GM12878 (cell line): ENCODE data around the gene GALNT12. TPM values are rescaled to one million over a fixed set of nuclear protein-coding genes. Genes with fewer than 3 reads are reported as not detected.

ENCODE experiments used
- ATAC-seq: fragments of 200-7000 bp; cut with Tn5 transposase; 3 replicates; pipeline ENCODE4 v1.9.1; 2020; ENCODE audit warnings: mild to moderate bottlenecking, moderate library complexity
- BruUV-seq: library from RNA; stranded (reverse); fragments of 400-500 nt; replicated peaks from 2 replicates; lab custom pipeline; 2021; lab: Mats Ljungman, UMichigan
- CTCF ChIA-PET: fragments of 300-600 bp; sonication (Branson Sonifier 250); formaldehyde crosslinking; extraction: SDS; loops from one replicate; lab custom pipeline; 2021; ENCODE audit warnings: inconsistent platforms; lab: Yijun Ruan, JAX
- POLR2A ChIA-PET: fragments of 350-600 bp; formaldehyde crosslinking; extraction: SDS; loops from one replicate; lab custom pipeline; 2021; ENCODE audit warnings: inconsistent platforms; lab: Charles Lee
- RAD21 ChIA-PET: fragments of 300-600 bp; sonication (Branson Sonifier 250); formaldehyde crosslinking; loops from one replicate; lab custom pipeline; 2023; ENCODE audit warnings: antibody characterized with exemption; ENCODE audit not compliant: unreplicated experiment; lab: Charles Lee
- SMC1A ChIA-PET: fragments of 300-600 bp; sonication (Branson Sonifier 250); formaldehyde crosslinking; loops from one replicate; lab custom pipeline; 2023; ENCODE audit not compliant: unreplicated experiment, uncharacterized antibody; lab: Charles Lee
- DNase-seq: peaks from one replicate; pipeline ENCODE4 v3.0.0-alpha.2; 2011; ENCODE audit warnings: low read depth, low spot score
- FAIRE-seq: peaks from 3 replicates; lab custom pipeline; 2011; peaks lifted over from hg19 to GRCh38; lab: Jason Lieb, UNC
- H2AFZ ChIP-seq: 2 replicates; pipeline ENCODE4 v1.6.0; 2011; ENCODE audit warnings: low read depth, low read length, control low read depth; ENCODE audit not compliant: control insufficient read depth
- H3K27ac ChIP-seq: 2 replicates; pipeline ENCODE4 v1.5.1; 2011; ENCODE audit warnings: control low read depth; ENCODE audit not compliant: control insufficient read depth, insufficient read depth
- H3K27me3 ChIP-seq, 2 experiments: replicated peaks in 1 of 2; 2 replicates each; pipeline versions ENCODE4 v1.6.0 to v1.6.1; 2011; ENCODE audit warnings: low read length in 1 of 2; ENCODE audit not compliant: control insufficient read depth in 2 of 2, insufficient read depth in 2 of 2
- H3K36me3 ChIP-seq, 2 experiments: 2 replicates each; pipeline ENCODE4 v1.5.1; 2011; ENCODE audit warnings: low read length in 1 of 2; ENCODE audit not compliant: control insufficient read depth in 2 of 2, insufficient read depth in 2 of 2
- H3K4me1 ChIP-seq: 2 replicates; pipeline ENCODE4 v1.6.1; 2011; ENCODE audit warnings: mild to moderate bottlenecking, low read length, moderate library complexity, mixed read lengths; ENCODE audit not compliant: control insufficient read depth, insufficient read depth
- H3K4me2 ChIP-seq: 2 replicates; pipeline ENCODE4 v1.6.0; 2011; ENCODE audit warnings: control low read depth; ENCODE audit not compliant: control insufficient read depth, insufficient read depth
- H3K4me3 ChIP-seq: fragments of 200-600 bp; sonication (generic); 2 replicates; pipeline ENCODE4 v1.5.1; 2016
- H3K79me2 ChIP-seq: 2 replicates; pipeline ENCODE4 v1.6.0; 2011; ENCODE audit warnings: low read length; ENCODE audit not compliant: control insufficient read depth, insufficient read depth
- H3K9ac ChIP-seq: 2 replicates; pipeline ENCODE4 v1.8.0; 2011; ENCODE audit warnings: low read length, control low read depth, mixed read lengths; ENCODE audit not compliant: control insufficient read depth, insufficient read depth
- H3K9me3 ChIP-seq: replicated peaks from 3 replicates; pipeline ENCODE4 v1.5.1; 2011; ENCODE audit warnings: mild to moderate bottlenecking, low read length; ENCODE audit not compliant: control insufficient read depth, insufficient read depth
- H4K20me1 ChIP-seq: 2 replicates; pipeline ENCODE4 v1.6.0; 2011; ENCODE audit not compliant: control insufficient read depth, insufficient read depth
- FOS ChIP-seq: IDR thresholded peaks from 3 replicates; pipeline ENCODE4 v1.6.1; 2011; ENCODE audit warnings: borderline replicate concordance; ENCODE audit not compliant: insufficient read length; ENCODE audit errors: extremely low read depth
- FOXK2 ChIP-seq: fragments of 450-650 bp; IDR thresholded peaks from 2 replicates; pipeline ENCODE4 v1.6.1; 2017; ENCODE audit warnings: mild to moderate bottlenecking, moderate library complexity
- FOXM1 ChIP-seq: IDR thresholded peaks from 2 replicates; pipeline ENCODE4 v1.6.1; 2012; ENCODE audit warnings: low read depth, mild to moderate bottlenecking, inconsistent platforms, low read length, moderate library complexity
- GATAD2B ChIP-seq: fragments of 450-650 bp; conservative IDR thresholded peaks from 2 replicates; pipeline ENCODE4 v1.6.1; 2017; ENCODE audit warnings: low read depth, mild to moderate bottlenecking, moderate library complexity
- IRF5 ChIP-seq: fragments of 450-650 bp; IDR thresholded peaks from 2 replicates; pipeline ENCODE4 v1.6.1; 2017; ENCODE audit warnings: borderline replicate concordance
- MEF2A ChIP-seq: IDR thresholded peaks from 2 replicates; pipeline ENCODE4 v1.6.1; 2011; ENCODE audit warnings: low read depth, mild to moderate bottlenecking, low read length, moderate library complexity; ENCODE audit not compliant: insufficient read depth
- MLLT1 ChIP-seq: fragments of 450-650 bp; IDR thresholded peaks from 2 replicates; pipeline ENCODE4 v1.6.1; 2016; ENCODE audit warnings: mild to moderate bottlenecking
- MTA3 ChIP-seq: IDR thresholded peaks from 2 replicates; pipeline ENCODE4 v1.6.1; 2012; ENCODE audit warnings: low read length, inconsistent platforms, borderline replicate concordance
- MXI1 ChIP-seq: fragments of 150-350 bp; IDR thresholded peaks from 2 replicates; pipeline ENCODE4 v1.6.1; 2011; ENCODE audit warnings: low read depth, mild to moderate bottlenecking, inconsistent platforms, low read length, improper control_type of control experiment
- POLR2A ChIP-seq: IDR thresholded peaks from 2 replicates; pipeline ENCODE4 v1.6.1; 2011; ENCODE audit warnings: low read depth, mild to moderate bottlenecking, low read length
- RAD51 ChIP-seq: fragments of 450-650 bp; IDR thresholded peaks from 2 replicates; pipeline ENCODE4 v1.6.1; 2016; ENCODE audit warnings: moderate library complexity, mild to moderate bottlenecking, inconsistent platforms
- RCOR1 ChIP-seq: conservative IDR thresholded peaks from 2 replicates; pipeline ENCODE4 v1.6.1; 2012; ENCODE audit warnings: low read depth, low read length, improper control_type of control experiment
- TCF3 ChIP-seq: IDR thresholded peaks from 2 replicates; pipeline ENCODE4 v1.6.1; 2012; ENCODE audit warnings: low read depth, mild to moderate bottlenecking, low read length, borderline replicate concordance; ENCODE audit not compliant: insufficient read depth
- ZBED1 ChIP-seq: IDR thresholded peaks from 2 replicates; pipeline ENCODE4 v1.6.1; 2016; ENCODE audit warnings: borderline replicate concordance
- ZNF24 ChIP-seq: fragments of 450-650 bp; IDR thresholded peaks from 2 replicates; pipeline ENCODE4 v1.6.1; 2017; ENCODE audit warnings: antibody characterized with exemption, mild to moderate bottlenecking
- whole genome bisulfite sequencing: methylation state at CpG from one replicate; pipeline ENCODE4 v1.1.6; 2016; ENCODE audit warnings: low lambda C conversion rate; ENCODE audit not compliant: insufficient replicate concordance, insufficient coverage; ENCODE audit errors: missing lambda C conversion rate; 5-methylcytosine and 5-hydroxymethylcytosine counted together
- in situ Hi-C: fragments of 300-500 bp; cut with MboI; formaldehyde crosslinking; loops from 9 replicates; pipeline ENCODE4 v1.14.3; 2018; ENCODE audit warnings: mixed read lengths
- intact Hi-C: fragments of 100-400 bp; cut with micrococcal nuclease; formaldehyde crosslinking; loops from one replicate; pipeline ENCODE4 v1.14.2; 2022; ENCODE audit not compliant: unreplicated experiment
- polyA plus RNA-seq, 11 experiments: library from polyadenylated mRNA; depleted of rRNA in 4 of 11; unstranded in 6 of 11; stranded (reverse) in 5 of 11; fragments of >200 nt; fragmentation: Nextera tagmentation in 4 of 11; fragmentation: Illumina TruSeq in 1 of 11; extraction: Ambion mirVana in 4 of 11; extraction: Trizol in 1 of 11; gene quantifications; 1 replicate in 1 of 11; 2 replicates in 10 of 11; pipeline versions ENCODE4 v1.2.1 to v1.2.3, GENCODE V29; 2011 to 2016; ENCODE audit warnings: inconsistent platforms in 2 of 11, missing spikeins in 2 of 11, low read depth in 1 of 11
- total RNA-seq, 4 experiments: library from RNA; depleted of rRNA in 3 of 4; stranded (reverse); fragments of >200 nt in 3 of 4; fragmentation: Illumina TruSeq in 1 of 4; extraction: Trizol in 1 of 4; gene quantifications; 2 replicates each; pipeline versions ENCODE4 v1.2.1 to v1.2.3, GENCODE V29; 2013 to 2021

Gene GALNT12
- total and polyA plus RNA-seq, 10 of the 15 experiments (the other 5 are each of a cell fraction or from before 2014, with no cell fraction given) = 0.13 to 5.3 (median 3.2) TPM

GRCh38 chr9:98795295-98795955 is 12.0 kb upstream of the GALNT12 start:
- ChIA-PET RAD21 (no interaction called here), SMC1A (no interaction called here), POLR2A (no interaction called here), CTCF (interaction anchor here (1.0 to 1.3 kb wide), 3 partner anchors 12 to 480 kb away, joined by 3 to 5 read pairs (median 4); partner anchors contain the start of gene GALNT12)
- BruUV-seq = TSS peak; percentile 62
- 68% methylated on average over 12 of the region's 12 CpGs for WGBS
- H3K9ac ChIP-seq = no peak overlapping the region; the same call in 1 of the 2 replicates
- H3K36me3 ChIP-seq = no peaks in the 10 kb centered on the region
- peaks cover 2% of the 10 kb centered on the region; the same call in 2 of the 3 replicates for H3K9me3 ChIP-seq
- peak overlapping the region; percentile 61 for H3K4me3 ChIP-seq
- peaks cover 3% of the 10 kb centered on the region; the same call in 1 of the 2 replicates for H3K4me1 ChIP-seq
- peak overlapping the region; percentile 69 for H3K4me2 ChIP-seq
- no peak overlapping the region for H2AFZ ChIP-seq
- peaks cover 0 to 2% of the 10 kb centered on the region in 2 experiments; a peak in 1 of 4 replicates for H3K27me3 ChIP-seq
- no peaks in the 10 kb centered on the region for H4K20me1 ChIP-seq
- FAIRE-seq (no peak), DNase-seq (no peak), ATAC-seq (no peak)
- H3K27ac ChIP-seq = no peak overlapping the region
- in situ Hi-C loops (loop anchor here (25.0 kb wide), 1 partner anchor 733 kb away; the partner anchor contains the start of gene NANS), intact Hi-C loops (no loop called here)
- H3K79me2 ChIP-seq = no peaks in the 10 kb centered on the region
- TF ChIP-seq FOS = no peak
- no peak for TF ChIP-seq IRF5
- no peak for TF ChIP-seq MLLT1
- no peak for TF ChIP-seq TCF3
- TF ChIP-seq RCOR1 = no peak
- no peak for TF ChIP-seq MXI1
- no peak for TF ChIP-seq POLR2A
- no peak for TF ChIP-seq FOXM1
- no peak for TF ChIP-seq RAD51
- TF ChIP-seq GATAD2B = no peak
- no peak for TF ChIP-seq MEF2A
- TF ChIP-seq FOXK2 = no peak
- no peak for TF ChIP-seq MTA3
- TF ChIP-seq ZBED1 = no peak
- TF ChIP-seq ZNF24 = no peak
